Measurements from ENCODE around the gene L3MBTL1.

The L3MBTL1 gene

DNA sequence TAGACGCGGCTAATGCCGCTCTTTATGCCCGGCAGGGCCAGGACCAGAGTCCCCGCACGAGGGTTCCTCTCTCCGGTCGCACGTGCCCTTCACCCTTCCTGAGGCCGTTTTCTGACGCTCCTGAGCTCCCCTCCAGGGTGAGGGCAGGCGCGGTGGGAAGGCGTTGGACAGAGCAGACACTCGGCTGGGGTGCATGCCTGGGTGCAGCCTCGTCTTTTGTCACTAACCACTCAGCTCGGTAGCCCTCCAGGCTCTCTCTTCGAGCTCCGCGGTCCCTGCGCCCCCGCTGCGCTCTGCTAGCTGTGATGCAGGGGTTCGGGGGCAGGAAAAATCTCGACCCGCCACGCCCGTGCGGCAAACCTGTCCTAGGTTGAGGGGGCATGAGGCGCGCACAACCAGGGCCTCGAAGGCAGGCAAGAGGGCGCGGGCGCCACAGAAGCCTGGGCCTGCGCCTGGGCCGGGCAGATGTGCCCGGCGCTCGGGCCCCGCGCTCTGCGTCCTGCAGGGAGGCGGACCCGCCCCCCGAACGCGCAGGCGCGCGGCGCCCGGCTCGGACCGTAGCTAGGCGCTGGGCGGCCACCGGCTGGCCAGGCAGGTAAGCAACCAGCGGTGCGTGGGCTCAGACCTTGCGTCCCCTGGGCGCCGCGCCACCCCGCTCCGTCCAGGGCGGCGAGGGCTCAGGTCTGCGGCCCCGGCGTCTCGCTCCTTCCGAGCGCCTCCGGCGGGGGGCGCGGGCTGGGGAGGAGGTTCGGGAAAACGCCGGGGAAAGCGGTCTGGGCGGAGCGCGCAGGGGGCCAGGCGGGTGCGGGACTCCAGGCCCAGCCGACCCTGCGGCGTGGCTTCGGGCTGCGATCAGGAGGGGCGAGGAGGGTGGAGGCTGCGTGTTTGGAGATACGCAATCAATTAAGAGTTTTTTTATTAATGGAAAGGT is at the start of gene L3MBTL1:
Gene L3MBTL1, plus strand, starts transcription at position 548 of the 931 bp plus-strand sequence. CDS start 5,807 bp downstream, outside the sequence.
- Histone ChIP-seq H3K4me1 (ENCODE audit: control insufficient read depth in 2 of 2, insufficient read depth in 2 of 2, low read length in 2 of 2) (peaks cover 0 to 4% of the 10 kb centered on the region in 2 donors), H3K4me3 (ENCODE audit: low read length in 2 of 2) (peak within 1 kb of the TSS; percentile 67 to 68), H3K27ac (ENCODE audit: low read depth in 2 of 2, low read length in 2 of 2) (no peak within 1 kb of the TSS), H3K27me3 (ENCODE audit: control insufficient read depth in 2 of 2, insufficient read depth in 2 of 2, low read length in 2 of 2) (peaks cover 6 to 9% of the 10 kb centered on the region in 2 donors), H3K9me3 (ENCODE audit: control insufficient read depth in 2 of 2, low read length in 2 of 2) (no peaks in the 10 kb centered on the region), H3K36me3 (ENCODE audit: control insufficient read depth in 2 of 2, insufficient read depth in 2 of 2, low read length in 2 of 2) (no peaks in the 10 kb centered on the region), H3K9ac (ENCODE audit: low read depth in 1 of 2, low read length in 2 of 2) (peak within 1 kb of the TSS in 1 of 2 donors; percentile 48)

DNA sequence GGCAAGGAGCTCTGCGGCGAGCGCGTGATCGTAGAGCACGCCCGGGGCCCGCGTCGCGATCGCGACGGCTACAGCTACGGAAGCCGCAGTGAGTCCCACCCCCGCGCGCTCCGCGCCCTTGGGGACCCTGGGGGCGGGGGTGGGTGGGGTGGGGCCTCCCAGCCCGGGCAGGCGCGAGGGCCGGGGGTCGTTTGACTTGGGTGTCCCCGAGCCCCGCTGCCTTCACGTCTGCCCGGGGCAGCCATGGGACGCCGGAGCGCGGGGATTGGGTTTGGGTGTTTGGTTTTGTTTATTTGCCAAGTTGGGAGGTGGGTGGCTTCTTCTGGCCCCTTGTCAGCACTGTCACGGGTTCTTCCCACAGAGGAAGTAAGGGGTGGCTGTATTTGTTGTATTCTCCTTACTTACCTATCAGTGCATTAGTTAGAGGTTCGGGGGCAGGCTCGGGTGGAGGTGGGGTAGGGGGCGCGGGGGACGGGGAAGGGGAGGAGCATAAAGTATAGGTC is 49.0 kb upstream of the L3MBTL1 start:
- peak overlapping the region; percentile 98 to 100 for H3K9ac ChIP-seq (ENCODE audit: low read depth in 1 of 2, low read length in 2 of 2)
- peak overlapping the region; percentile 93 to 96 for H3K4me3 ChIP-seq (ENCODE audit: low read length in 2 of 2)
- H3K27me3 ChIP-seq (ENCODE audit: control insufficient read depth in 2 of 2, insufficient read depth in 2 of 2, low read length in 2 of 2), result no peaks in the 10 kb centered on the region
- H3K9me3 ChIP-seq (ENCODE audit: control insufficient read depth in 2 of 2, low read length in 2 of 2), result no peaks in the 10 kb centered on the region
- peak overlapping the region; percentile 100 for H3K27ac ChIP-seq (ENCODE audit: low read depth in 2 of 2, low read length in 2 of 2)
- H3K4me1 ChIP-seq (ENCODE audit: control insufficient read depth in 2 of 2, insufficient read depth in 2 of 2, low read length in 2 of 2), result peaks cover 7 to 11% of the 10 kb centered on the region in 2 donors
- peaks cover 34 to 40% of the 10 kb centered on the region in 2 donors for H3K36me3 ChIP-seq (ENCODE audit: control insufficient read depth in 2 of 2, insufficient read depth in 2 of 2, low read length in 2 of 2)

DNA sequence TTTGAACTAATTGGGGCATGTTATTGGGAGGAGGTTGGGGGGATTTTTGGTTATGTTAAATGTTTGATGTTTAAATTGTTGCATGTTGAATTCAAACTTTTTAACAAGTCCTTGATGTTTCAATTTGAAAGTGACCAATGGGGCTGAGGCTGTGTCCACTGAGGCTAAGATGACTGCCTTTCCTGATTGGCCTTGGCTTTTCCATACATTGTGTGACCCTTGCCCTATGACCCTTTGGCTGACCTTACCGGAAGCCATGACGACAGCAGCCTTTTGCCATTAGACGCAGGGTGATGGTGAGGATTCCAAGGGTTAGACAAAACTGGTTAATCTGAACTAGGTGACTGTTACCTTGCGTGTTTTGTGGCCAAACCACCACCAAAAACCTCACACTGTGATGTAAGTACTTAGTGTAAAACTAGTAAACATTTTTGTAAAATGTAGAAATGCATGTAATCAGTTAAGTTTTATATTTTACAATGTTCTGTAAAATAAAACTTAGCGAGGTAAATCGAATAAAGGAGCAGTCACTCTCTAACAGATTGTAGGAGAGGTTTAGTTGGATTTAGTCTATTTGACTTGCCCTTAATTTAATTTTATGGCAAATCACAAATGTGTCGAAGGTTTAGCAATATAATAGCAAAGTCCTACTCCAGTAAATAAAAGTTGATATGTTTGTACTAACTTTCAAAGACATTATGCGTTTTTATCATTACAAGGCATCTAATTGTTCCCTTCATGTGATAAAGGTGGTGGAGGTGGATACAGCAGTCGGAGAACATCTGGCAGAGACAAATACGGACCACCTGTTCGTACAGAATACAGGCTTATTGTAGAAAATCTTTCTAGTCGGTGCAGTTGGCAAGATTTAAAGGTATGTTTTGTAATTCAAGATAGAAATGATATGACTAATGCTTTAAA is 48.2 kb upstream of the L3MBTL1 start:
- Histone ChIP-seq H3K4me3 (ENCODE audit: low read length in 2 of 2) (peak overlapping the region; percentile 93 to 96), H3K36me3 (ENCODE audit: control insufficient read depth in 2 of 2, insufficient read depth in 2 of 2, low read length in 2 of 2) (peaks cover 41 to 46% of the 10 kb centered on the region in 2 donors), H3K9ac (ENCODE audit: low read depth in 1 of 2, low read length in 2 of 2) (no peak overlapping the region), H3K4me1 (ENCODE audit: control insufficient read depth in 2 of 2, insufficient read depth in 2 of 2, low read length in 2 of 2) (peaks cover 7 to 11% of the 10 kb centered on the region in 2 donors), H3K9me3 (ENCODE audit: control insufficient read depth in 2 of 2, low read length in 2 of 2) (no peaks in the 10 kb centered on the region), H3K27ac (ENCODE audit: low read depth in 2 of 2, low read length in 2 of 2) (no peak overlapping the region), H3K27me3 (ENCODE audit: control insufficient read depth in 2 of 2, insufficient read depth in 2 of 2, low read length in 2 of 2) (no peaks in the 10 kb centered on the region)

DNA sequence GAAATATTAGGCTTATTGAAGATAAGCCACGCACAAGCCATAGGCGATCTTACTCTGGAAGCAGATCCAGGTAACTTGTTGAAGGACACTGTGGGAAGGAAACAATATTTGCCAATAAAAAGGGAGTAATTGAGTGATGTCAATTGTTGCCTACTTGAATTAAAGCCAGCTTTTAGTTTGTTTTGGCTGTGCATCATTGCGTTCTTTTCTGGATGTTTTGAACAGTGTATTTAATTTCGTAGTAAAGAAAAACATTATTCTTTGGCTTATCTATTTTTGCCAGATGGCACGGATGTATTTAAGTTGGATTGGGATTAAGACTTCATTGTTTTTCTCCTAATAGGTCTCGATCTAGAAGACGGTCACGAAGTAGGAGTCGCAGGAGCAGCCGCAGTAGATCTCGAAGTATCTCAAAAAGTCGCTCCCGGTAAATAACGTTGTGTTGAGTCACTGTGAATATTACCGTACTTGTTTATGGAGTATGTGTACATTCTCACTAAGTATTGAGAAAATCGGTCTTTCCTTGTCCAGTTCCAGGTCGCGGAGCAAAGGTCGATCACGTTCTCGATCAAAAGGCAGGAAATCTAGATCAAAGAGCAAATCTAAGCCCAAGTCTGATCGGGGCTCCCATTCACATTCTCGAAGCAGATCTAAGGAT is 47.2 kb upstream of the L3MBTL1 start:
- Histone ChIP-seq H3K27ac (ENCODE audit: low read depth in 2 of 2, low read length in 2 of 2) (no peak overlapping the region), H3K4me1 (ENCODE audit: control insufficient read depth in 2 of 2, insufficient read depth in 2 of 2, low read length in 2 of 2) (peaks cover 7 to 11% of the 10 kb centered on the region in 2 donors), H3K9ac (ENCODE audit: low read depth in 1 of 2, low read length in 2 of 2) (no peak overlapping the region), H3K4me3 (ENCODE audit: low read length in 2 of 2) (no peak overlapping the region), H3K27me3 (ENCODE audit: control insufficient read depth in 2 of 2, insufficient read depth in 2 of 2, low read length in 2 of 2) (no peaks in the 10 kb centered on the region), H3K9me3 (ENCODE audit: control insufficient read depth in 2 of 2, low read length in 2 of 2) (no peaks in the 10 kb centered on the region), H3K36me3 (ENCODE audit: control insufficient read depth in 2 of 2, insufficient read depth in 2 of 2, low read length in 2 of 2) (peaks cover 51 to 56% of the 10 kb centered on the region in 2 donors)

DNA sequence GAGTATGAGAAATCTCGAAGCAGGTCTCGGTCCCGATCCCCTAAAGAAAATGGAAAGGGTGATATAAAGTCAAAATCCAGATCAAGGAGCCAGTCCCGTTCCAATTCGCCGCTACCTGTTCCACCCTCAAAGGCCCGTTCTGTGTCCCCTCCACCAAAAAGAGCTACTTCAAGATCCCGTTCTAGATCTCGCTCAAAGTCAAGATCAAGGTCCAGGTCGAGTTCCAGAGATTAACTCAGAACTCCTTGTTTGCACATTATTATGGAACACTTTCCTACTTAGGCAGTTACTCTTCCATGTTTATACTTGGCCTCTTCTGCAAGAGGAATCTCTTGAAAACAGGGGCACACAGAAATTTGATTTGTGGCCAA is 46.7 kb upstream of the L3MBTL1 start:
- no peaks in the 10 kb centered on the region for H3K9me3 ChIP-seq (ENCODE audit: control insufficient read depth in 2 of 2, low read length in 2 of 2)
- peaks cover 52 to 59% of the 10 kb centered on the region in 2 donors for H3K36me3 ChIP-seq (ENCODE audit: control insufficient read depth in 2 of 2, insufficient read depth in 2 of 2, low read length in 2 of 2)
- H3K4me1 ChIP-seq (ENCODE audit: control insufficient read depth in 2 of 2, insufficient read depth in 2 of 2, low read length in 2 of 2), result peaks cover 7 to 11% of the 10 kb centered on the region in 2 donors
- no peak overlapping the region for H3K9ac ChIP-seq (ENCODE audit: low read depth in 1 of 2, low read length in 2 of 2)
- no peak overlapping the region for H3K27ac ChIP-seq (ENCODE audit: low read depth in 2 of 2, low read length in 2 of 2)
- no peak overlapping the region for H3K4me3 ChIP-seq (ENCODE audit: low read length in 2 of 2)
- no peaks in the 10 kb centered on the region for H3K27me3 ChIP-seq (ENCODE audit: control insufficient read depth in 2 of 2, insufficient read depth in 2 of 2, low read length in 2 of 2)

DNA sequence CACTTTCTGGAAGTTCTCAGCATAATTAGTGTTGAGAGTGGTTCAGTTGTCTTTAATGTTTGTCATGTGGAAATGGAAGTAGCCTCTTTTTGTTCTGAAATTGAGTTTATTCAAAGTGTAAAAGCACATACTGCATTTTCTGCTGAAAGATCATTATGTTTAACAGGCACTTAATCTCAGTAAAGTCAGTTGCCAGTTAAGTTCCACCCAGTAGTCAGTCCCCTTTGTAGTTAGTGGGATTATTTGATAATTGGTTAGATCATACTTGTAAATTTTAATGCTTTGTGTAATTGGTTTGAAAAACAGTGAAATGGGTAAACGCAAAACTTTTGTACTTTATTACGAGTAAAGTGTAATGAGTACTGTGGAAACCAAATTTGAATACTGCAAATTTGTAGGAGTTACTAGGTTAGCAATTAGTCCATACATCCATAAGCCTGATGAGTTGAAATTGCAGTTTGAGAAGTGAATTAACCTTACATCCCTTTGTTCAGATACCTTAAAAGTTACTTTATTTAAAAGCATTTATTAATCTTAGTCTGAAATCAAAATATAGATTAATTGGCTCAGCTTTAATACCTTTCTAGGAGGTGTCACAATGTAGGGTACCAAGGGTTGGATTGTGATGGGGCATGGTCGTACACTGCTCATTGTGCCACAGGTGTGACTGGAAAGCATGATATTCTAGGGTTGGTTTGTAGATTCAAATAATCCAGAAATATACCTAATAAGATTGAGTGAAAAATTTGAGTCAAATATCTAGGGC is 45.4 kb upstream of the L3MBTL1 start:
- H3K27ac ChIP-seq (ENCODE audit: low read depth in 2 of 2, low read length in 2 of 2), result no peak overlapping the region
- peaks cover 63 to 67% of the 10 kb centered on the region in 2 donors for H3K36me3 ChIP-seq (ENCODE audit: control insufficient read depth in 2 of 2, insufficient read depth in 2 of 2, low read length in 2 of 2)
- peaks cover 3 to 8% of the 10 kb centered on the region in 2 donors for H3K4me1 ChIP-seq (ENCODE audit: control insufficient read depth in 2 of 2, insufficient read depth in 2 of 2, low read length in 2 of 2)
- H3K4me3 ChIP-seq (ENCODE audit: low read length in 2 of 2), result no peak overlapping the region
- no peaks in the 10 kb centered on the region for H3K27me3 ChIP-seq (ENCODE audit: control insufficient read depth in 2 of 2, insufficient read depth in 2 of 2, low read length in 2 of 2)
- no peaks in the 10 kb centered on the region for H3K9me3 ChIP-seq (ENCODE audit: control insufficient read depth in 2 of 2, low read length in 2 of 2)
- no peak overlapping the region for H3K9ac ChIP-seq (ENCODE audit: low read depth in 1 of 2, low read length in 2 of 2)

DNA sequence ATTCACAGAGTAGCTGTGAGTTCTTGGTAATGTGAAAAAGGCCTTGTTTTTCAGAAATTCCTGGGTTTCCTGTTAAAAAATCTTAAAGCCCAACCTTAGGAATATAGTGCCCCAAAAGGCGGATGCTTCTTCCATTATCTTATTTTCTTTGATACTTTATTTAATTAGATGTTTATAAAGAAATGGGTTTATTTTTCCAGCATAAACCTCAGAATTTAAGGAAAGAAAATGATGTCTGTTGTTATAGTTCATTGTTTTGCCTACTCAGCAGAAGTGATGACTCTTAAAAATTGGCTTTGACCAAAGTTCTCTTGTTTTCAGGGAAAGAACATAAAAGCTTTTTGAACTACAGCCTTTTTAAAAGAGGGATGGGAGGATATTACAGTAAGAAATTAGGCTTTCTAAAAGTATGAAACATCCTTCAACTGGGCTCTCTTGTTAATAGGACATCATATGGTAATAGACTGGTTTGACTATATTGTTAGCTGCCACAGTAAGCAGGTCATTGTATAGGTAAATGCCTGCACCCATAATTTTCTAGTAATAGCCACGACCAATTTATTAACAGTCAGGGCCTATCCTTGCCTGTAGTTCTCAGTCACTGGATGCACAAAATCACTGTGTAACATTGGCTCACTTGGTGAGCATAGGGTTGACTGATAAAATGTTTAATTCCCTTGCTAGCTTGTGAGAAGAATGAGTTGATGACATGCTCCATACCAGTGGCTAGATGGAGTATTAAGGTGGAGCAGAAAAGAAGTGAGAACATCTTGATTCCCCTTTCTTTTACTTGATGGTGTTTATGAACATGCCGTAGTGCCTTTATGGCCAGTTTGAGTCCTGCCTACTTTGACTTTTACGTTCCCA is 44.6 kb upstream of the L3MBTL1 start:
- no peak overlapping the region for H3K9ac ChIP-seq (ENCODE audit: low read depth in 1 of 2, low read length in 2 of 2)
- peaks cover 3 to 8% of the 10 kb centered on the region in 2 donors for H3K4me1 ChIP-seq (ENCODE audit: control insufficient read depth in 2 of 2, insufficient read depth in 2 of 2, low read length in 2 of 2)
- H3K36me3 ChIP-seq (ENCODE audit: control insufficient read depth in 2 of 2, insufficient read depth in 2 of 2, low read length in 2 of 2), result peaks cover 63 to 67% of the 10 kb centered on the region in 2 donors
- no peaks in the 10 kb centered on the region for H3K9me3 ChIP-seq (ENCODE audit: control insufficient read depth in 2 of 2, low read length in 2 of 2)
- H3K27ac ChIP-seq (ENCODE audit: low read depth in 2 of 2, low read length in 2 of 2), result no peak overlapping the region
- H3K4me3 ChIP-seq (ENCODE audit: low read length in 2 of 2), result no peak overlapping the region
- no peaks in the 10 kb centered on the region for H3K27me3 ChIP-seq (ENCODE audit: control insufficient read depth in 2 of 2, insufficient read depth in 2 of 2, low read length in 2 of 2)

DNA sequence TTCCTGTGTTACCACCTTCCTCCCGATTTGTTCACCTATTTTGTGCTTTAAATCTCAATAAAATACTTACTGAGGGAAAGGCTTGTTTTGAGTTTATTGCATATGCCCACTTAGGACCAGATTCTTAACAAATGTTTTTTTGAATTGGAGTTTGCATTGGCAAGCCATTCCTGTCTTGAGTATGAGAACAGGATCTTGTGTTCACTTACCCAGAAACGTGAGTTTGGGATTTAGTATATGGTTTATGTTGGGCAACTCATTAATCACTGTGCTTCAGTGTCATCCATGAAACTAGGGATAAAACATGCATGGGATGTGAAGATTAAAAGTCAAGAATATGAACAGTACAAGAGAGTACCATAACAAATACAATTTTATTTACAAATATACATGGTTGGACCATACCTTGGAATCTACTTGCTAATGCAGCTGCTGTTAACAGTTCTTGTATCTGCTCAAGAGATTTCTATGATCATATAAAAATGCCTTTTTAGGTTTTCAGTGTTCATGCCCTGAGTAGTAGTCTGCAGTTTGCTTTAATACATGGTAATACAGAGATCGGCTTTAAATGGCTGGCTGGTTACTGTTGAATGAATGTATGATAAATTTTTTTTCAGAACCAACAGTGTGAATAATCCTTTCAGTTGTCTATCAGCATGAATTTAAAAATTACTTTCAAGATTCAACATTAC is 43.8 kb upstream of the L3MBTL1 start:
- no peak overlapping the region for H3K27ac ChIP-seq (ENCODE audit: low read depth in 2 of 2, low read length in 2 of 2)
- no peak overlapping the region for H3K4me3 ChIP-seq (ENCODE audit: low read length in 2 of 2)
- H3K36me3 ChIP-seq (ENCODE audit: control insufficient read depth in 2 of 2, insufficient read depth in 2 of 2, low read length in 2 of 2), result peaks cover 63 to 67% of the 10 kb centered on the region in 2 donors
- no peaks in the 10 kb centered on the region for H3K27me3 ChIP-seq (ENCODE audit: control insufficient read depth in 2 of 2, insufficient read depth in 2 of 2, low read length in 2 of 2)
- peaks cover 3 to 8% of the 10 kb centered on the region in 2 donors for H3K4me1 ChIP-seq (ENCODE audit: control insufficient read depth in 2 of 2, insufficient read depth in 2 of 2, low read length in 2 of 2)
- H3K9ac ChIP-seq (ENCODE audit: low read depth in 1 of 2, low read length in 2 of 2), result no peak overlapping the region
- no peaks in the 10 kb centered on the region for H3K9me3 ChIP-seq (ENCODE audit: control insufficient read depth in 2 of 2, low read length in 2 of 2)
